ENCODE measurements around the gene MIDN.
"Not testable (repeated sequence)": the region's sequence is repeated elsewhere in the genome, so short reads cannot be mapped to it uniquely, and the experiment has no call there.

The MIDN gene

DNA sequence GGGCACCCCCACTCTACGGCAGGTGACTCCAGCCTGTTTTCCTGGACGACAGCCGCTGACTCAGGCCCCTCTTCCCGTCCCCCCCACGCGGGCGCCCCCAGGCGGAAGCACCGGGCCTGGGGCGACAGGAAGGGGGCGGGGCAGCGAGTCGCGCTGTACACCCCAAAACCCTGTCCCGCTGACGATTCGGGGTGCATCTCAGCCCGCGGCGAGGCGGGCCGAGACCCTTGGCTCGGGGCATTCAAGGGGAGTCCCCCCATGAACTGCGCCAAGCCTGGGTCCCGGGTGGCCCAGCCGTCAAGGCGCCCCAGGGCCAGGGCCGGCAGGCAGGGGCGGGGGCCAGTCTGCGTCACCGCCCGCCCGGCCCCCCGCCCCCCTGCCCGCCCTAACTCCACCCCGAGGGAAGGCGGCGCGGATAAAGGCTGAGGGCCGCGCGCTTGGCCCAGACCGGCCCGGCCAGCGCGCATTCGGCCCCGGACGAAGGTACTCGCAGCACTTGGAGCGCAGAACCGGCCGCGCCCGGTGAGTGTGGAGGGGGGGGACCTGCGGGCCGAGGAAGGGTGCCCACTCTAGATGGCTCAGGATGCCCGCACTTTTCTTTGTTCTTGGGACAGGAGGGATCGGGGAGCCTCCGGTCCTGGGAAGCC, at the start of gene MIDN:
TSS of gene MIDN (plus strand) at position 445 of the 647 bp plus-strand sequence. CDS start 1,714 bp downstream, outside the sequence.
- DNase-seq (ENCODE audit: low spot score): peak; percentile 81

DNA sequence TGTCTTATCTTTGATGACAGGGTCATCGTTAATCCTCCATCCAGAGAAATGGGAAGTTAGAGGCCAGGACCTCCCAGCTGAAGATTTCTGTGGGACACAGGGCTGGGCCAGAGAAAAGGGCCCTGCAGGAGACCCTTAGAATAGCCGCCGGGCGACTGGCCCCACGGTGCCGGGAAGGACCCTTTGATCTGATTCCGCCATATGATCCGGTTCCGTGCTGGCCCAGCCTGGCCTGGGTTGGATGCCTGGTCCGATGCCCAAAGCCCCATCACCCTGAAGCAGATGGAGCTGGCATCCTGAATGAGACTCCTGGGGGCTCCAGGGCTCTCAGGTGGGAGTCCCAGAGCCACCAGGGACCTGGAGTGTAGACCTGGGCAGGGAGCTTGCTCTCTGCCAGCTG, 48.9 kb upstream of the MIDN start:
- no peak for DNase-seq (ENCODE audit: low spot score)

DNA sequence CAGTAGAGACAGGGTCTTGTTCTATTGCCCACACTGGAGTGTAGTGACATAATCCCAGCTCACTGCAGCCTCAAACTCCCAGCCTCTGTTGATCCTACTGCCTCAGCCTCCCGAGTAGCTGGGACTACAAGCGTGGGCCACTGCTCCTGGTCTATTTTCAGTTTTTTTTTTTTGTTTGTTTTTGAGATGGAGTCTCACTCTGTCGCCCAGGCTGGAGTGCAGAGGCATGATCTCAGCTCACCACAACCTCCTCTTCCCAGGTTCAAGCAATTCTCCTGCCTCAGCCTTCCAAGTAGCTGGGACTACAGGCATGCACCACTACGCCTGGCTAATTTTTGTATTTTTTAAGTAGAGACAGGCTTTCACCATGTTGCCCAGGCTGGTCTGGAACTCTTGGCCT, 47.8 kb upstream of the MIDN start:
- not testable (repeated sequence) for DNase-seq (ENCODE audit: low spot score)

DNA sequence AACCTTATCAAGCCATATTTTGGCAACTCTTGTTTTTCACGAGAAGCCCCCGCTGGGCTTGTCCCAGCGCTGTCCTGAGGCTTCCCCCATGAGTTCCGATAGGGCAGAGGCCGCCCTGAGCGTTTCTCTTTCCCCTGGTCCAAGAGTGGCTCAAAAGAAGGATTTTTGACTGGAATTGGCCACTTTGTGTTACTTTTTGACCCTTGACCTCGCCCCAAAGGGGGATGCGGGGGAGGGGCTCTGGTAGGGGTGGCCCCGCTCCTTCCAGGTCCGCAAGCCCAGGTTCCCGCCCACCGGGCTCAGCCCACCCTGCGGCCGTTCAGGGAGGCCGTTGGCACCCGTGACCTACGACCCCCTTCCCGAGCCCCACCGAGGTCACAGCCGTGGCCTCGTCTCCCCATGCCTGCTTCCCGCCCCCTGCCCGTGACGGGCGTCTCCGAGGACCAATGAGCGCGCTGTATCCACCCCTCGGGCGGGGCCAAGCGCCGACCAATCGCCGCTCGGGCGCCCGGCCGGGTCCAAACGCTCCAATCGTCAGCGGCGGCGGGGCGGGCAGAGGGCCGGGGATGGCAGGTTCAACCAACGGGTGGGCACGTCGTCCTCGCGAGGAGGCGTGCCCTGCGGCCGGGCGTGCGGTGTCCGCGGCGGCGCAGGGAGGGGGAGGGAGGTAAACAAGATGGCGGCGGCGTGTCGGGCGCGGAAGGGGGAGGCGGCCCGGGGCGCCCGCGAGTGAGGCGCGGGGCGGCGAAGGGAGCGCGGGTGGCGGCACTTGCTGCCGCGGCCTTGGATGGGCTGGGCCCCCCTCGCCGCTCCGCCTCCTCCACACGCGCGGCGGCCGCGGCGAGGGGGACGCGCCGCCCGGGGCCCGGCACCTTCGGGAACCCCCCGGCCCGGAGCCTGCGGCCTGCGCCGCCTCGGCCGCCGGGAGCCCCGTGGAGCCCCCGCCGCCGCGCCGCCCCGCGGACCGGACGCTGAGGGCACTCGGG, 43.0 kb upstream of the MIDN start, which contains the start of gene STK11:
TSS of gene STK11 (plus strand) at position 665 of the 986 bp plus-strand sequence. CDS start 1,136 bp downstream, outside the sequence.
- peak; percentile 100 for DNase-seq (ENCODE audit: low spot score)

DNA sequence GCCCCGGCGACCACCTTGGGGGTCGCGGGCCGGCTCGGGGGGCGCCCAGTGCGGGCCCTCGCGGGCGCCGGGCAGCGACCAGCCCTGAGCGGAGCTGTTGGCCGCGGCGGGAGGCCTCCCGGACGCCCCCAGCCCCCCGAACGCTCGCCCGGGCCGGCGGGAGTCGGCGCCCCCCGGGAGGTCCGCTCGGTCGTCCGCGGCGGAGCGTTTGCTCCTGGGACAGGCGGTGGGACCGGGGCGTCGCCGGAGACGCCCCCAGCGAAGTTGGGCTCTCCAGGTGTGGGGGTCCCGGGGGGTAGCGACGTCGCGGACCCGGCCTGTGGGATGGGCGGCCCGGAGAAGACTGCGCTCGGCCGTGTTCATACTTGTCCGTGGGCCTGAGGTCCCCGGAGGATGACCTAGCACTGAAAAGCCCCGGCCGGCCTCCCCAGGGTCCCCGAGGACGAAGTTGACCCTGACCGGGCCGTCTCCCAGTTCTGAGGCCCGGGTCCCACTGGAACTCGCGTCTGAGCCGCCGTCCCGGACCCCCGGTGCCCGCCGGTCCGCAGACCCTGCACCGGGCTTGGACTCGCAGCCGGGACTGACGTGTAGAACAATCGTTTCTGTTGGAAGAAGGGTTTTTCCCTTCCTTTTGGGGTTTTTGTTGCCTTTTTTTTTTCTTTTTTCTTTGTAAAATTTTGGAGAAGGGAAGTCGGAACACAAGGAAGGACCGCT, 42.1 kb upstream of the MIDN start:
- DNase-seq (ENCODE audit: low spot score): no peak

DNA sequence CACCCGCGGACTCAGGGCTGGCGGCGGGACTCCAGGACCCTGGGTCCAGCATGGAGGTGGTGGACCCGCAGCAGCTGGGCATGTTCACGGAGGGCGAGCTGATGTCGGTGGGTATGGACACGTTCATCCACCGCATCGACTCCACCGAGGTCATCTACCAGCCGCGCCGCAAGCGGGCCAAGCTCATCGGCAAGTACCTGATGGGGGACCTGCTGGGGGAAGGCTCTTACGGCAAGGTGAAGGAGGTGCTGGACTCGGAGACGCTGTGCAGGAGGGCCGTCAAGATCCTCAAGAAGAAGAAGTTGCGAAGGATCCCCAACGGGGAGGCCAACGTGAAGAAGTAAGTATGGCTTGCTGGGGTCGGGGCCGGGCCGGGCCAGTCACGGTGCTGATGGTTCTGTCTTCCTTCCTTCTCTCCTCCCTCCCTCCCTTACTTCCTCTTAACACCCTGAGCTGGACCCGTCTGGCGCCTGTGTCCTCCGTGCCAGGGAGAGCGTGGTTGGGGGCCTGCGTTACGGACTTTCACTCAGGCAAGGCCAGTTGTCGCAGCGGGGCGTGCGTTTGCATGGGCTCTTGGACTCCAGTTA, 41.4 kb upstream of the MIDN start:
- no peak for DNase-seq (ENCODE audit: low spot score)

DNA sequence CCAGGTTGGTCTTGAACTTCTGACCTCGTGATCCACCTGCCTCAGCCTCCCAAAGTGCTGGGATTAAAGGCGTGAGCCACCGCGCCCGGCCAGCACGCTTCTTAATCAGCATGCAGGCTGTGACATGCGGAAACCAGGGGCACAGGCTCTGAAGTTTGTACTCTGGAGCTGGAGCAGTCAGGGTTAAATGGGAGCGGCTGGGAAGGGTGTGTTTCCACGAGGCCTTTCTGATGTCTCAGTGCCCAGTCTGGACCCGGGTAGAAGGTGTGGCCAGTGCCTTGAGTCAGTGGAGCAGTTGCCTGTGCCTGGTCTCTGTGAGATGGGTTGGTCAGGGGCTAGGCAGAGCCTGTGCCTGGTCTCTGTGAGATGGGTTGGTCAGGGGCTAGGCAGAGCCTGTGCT, 39.6 kb upstream of the MIDN start:
- not testable (repeated sequence) for DNase-seq (ENCODE audit: low spot score)

DNA sequence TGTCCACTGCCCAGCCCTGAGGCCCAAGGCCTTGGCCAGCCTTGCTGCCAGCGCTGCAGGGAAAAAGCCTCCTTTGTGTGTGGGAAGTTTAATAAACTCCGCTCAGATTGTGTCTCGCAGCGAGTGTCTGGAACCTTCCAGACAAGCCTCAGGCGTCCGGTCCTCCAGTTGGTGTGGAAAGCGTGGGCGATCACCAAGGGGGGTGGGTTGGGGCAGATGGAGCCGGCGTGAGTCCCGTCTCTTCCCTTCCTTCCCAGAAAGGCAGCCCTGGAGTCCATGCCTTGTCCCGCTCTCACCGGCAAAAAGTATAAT, 38.2 kb upstream of the MIDN start:
- DNase-seq (ENCODE audit: low spot score): no peak

DNA sequence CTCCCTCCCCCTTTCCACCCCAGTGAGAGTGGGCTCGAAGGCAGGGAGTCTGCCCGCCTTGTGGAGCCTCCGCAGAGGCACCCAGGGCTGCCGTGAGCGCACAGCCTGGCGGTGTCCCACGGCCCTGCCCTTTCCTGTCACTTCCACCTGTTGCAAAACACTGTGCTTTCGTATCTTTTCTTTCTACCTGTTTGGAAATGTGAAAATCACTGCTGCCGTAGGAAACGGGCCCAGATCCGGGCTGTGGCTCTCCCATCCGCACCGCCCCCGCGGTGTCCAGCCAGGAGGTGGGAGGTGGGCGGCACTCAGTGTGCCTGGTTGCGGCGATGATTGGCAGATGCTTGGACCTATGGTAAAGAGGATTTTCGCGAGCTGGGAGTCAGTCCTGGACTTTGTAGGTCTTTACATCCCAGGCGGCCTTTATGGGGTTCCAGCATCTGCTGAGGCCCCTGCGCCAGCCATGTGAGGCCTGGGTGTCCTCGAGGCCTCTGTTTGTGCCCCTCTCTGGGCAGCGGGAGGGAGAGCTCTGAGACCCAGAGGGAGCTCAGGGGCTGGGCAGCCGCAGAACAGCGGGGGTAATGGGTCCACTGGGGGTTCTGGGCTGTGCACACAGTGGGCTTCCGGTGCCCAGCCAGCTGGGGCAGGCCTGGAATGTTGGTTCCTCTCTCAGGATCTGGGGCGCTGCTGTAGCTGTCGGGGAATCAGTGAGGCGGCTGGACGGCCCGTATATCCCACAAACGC, 36.7 kb upstream of the MIDN start:
- DNase-seq (ENCODE audit: low spot score): no peak

DNA sequence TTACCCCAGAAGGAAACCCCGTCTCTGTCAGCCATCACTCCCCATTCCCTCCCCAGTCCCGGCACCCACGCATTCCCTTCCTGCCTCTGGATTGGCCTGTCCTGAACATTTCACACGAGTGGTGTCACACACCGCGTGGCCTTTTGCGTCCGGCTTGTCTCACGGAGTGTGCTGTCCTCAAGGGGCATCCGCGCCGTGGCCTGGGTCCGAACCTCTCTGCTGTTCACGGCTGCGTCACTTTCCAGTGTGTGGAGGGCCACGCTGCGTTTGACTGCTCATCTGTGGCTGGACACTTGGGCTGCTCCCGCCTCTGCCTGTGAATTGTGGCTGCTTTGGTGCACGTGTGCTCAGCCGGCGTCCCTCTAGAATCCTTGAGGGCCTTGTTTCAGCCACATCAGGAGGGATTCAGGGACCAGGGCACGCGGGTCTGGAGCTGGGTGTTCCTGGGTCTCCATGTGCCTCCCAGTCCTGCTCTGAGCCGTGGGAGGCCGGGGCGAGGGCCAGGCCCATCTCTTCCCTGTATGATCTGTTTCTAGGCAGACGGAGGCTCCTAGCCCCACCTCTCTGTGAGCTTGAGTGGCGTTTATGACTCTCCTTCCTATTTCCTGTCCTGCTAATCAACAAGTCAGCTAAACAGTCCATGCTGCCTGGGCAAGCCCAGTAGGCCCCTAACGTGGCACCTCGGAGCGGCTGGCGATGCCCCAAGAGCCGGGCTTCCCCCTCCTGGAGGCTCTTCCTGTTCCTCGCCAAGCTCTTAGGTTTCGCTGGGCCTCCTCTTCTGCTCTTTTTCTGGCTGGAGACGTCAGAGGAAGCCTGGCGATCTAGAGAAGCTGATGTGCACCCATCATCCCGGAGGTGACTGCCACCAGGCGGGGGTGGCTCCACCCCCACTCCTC, 34.7 kb upstream of the MIDN start:
- DNase-seq (ENCODE audit: low spot score): peak; percentile 52

DNA sequence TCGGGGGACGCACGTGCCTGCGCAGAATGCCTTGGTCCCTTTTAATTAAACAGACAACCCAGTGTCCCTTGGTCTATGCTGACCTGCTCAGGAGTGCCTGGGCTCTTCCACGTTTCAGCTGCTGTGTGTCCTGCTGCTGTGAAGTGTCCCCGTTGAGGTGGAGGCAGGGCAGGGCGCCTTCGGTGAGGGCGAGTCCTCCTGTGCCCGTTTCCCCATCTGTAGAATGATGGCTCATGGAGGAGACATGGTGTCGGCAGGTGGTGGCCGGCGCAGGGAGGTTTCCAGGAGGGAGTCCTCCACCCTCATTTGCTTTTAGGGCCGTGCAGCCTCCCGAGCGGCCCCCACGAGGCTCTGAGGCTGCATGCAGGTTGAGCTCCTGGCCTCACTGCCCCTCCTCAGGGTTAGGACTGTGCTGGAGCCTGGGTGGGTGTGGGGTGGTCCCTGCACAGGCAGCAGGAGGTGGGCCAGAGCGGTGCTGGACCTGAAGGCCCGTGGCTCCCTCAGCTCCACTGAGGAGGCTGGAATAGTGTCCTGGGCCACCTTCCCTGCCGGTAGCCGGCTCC, 34.0 kb upstream of the MIDN start:
- no peak for DNase-seq (ENCODE audit: low spot score)

DNA sequence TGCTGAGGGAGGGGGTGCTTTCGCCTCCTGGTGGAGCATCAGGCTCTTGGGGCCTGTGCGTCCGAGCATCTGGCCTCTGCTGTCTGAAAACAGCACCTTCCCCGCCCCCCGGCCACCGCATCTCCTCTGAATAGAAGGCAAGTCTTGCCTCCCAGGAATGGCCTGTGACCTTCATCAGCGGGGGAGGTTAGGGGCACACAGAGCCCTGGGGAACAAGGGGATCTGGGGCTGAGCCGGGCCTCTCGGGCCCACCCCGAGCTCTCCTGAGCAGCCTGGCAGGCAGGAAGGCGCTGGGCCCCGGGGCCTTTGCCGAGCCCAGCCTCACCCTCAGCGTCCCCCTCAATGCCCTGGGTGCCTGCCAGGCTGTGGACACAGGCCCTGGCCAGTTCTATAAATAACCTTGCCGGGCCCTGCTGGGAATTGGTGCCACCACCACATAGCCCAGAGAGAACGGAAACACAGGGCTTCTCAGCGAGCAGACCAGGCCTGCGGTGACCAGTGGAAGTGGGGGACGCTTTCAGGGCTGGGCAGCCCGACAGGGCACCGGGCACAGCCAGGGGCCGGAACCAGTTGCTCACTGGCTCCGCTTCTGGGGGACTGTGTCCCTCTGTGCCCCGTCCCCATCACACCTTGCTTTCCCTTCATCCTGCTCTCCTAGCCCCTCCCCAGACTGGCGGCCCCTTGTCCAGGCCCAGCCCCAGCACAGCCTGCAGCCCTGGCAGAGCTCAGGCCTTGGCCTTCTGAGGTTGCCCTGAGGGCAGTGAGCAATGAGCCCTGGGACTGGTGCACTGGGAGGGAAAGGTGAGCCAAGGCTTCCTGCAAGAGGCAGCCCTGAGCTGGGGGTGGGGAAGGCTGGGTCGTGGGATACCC, 33.3 kb upstream of the MIDN start:
- peak; percentile 63 for DNase-seq (ENCODE audit: low spot score)

DNA sequence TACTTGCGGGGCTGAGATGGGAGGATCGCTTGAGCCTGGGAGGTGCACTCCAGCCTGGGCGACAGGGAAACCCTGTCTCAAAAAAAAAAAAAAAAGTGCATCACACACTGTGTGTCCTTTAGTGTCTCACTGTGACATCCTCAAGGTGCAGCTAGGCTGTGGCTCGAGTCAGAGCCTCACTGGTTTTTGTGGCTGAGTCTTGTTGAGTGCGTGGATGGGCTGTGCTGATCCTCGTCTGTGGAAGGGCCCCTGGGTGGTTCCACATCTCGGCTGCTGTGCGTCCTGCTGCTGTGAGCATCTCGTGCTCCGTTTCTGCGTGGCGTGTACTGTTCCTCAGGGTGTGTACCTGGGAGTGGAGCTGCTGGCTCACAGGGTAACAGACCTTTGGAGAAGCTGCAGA, 31.6 kb upstream of the MIDN start:
- DNase-seq (ENCODE audit: low spot score): no peak

DNA sequence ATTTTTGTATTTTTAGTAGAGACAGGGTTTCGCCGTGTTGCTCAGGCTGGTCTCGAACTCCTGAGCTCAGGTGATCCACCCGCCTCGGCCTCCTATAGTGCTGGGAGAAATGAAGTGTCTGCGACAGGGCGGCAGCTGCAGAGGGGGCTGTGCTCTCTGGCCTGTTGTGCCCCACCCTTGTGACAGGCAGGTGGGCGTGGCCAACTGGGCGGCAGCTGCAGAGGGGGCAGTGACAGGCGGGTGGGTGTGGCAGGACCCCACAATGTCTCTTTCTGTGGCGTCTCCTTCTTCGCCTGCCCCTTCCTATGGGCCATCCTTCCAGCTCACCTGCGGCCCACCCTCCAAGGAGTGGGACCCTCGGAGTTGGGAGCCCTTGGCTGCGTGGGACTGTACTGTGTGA, 31.0 kb upstream of the MIDN start:
- no peak for DNase-seq (ENCODE audit: low spot score)

DNA sequence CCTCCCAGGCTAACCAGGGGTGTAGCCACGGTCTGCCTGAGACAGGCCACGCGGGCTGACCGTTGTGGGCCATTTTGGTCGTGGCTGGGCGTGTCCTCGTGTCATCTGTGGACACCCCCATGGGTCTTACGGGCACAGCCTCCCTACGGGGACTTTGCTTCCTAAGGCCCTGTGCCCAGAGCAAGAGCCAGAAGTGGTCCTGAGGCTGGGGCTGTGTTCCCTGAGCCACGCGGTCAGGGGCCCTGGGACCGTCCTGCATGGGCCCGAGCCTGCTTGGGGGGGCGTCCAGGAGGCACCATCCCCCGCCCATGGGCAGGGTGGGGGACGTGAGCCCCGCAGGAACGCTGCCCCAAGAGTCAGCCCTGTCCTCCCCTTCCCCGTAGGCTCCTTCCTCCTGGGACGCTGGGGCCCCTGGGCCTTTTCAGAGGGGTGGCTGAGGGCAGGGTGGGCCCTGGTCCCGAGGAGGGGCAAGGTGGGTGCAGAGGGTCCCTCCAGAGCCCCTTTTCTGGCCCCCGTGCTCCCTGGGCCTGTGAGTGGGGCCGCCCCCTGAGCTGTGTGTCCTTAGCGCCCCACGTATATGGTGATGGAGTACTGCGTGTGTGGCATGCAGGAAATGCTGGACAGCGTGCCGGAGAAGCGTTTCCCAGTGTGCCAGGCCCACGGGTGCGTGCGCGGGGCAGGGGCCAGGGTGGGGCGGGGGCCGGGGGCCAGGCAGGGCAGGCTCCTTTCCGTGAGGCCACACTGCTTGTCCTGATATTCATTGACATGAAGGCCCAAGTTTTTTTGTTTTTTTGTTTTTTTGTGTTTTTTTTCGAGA, 29.4 kb upstream of the MIDN start:
- DNase-seq (ENCODE audit: low spot score): no peak

DNA sequence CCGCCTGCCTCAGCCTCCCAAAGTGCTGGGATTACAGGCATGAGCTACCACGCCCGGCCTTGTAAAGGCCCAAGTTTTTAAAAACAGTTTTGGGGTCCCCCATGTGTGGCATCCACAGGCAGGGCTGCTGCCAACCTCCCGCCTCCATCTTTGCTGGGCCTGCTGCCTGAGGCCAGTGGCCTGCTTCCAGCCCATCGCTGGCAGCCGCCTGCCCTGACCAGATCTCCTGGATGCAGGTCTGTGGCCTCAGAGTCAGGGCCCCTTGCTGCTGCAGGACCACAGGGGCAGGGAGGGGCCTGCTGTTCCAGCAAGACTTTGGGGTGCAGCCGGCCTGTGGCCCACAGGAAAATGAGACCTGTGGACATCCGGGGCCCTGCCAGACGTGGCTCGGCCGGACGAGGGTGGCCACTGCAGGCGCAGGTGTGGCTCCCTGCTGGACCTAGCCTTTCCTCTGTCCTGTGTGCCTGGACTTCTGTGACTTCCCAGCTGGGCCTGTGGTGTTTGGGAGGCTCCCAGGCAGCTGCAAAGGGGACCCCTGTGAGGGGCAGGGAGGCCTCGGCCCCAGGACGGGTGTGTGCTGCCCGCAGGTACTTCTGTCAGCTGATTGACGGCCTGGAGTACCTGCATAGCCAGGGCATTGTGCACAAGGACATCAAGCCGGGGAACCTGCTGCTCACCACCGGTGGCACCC, 28.5 kb upstream of the MIDN start:
- DNase-seq (ENCODE audit: low spot score): no peak

DNA sequence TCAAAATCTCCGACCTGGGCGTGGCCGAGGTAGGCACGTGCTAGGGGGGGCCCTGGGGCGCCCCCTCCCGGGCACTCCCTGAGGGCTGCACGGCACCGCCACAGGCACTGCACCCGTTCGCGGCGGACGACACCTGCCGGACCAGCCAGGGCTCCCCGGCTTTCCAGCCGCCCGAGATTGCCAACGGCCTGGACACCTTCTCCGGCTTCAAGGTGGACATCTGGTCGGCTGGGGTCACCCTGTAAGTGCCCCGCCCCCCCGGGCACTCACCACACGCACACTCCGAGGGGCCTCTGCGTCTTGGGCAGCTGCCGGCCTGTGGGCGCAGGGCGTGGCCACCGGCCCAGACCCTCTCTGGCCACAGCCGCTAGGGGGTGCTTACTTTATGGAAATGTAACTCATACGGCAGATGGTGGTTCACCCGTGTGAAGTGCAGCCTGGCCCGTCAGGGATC, 27.9 kb upstream of the MIDN start:
- no peak for DNase-seq (ENCODE audit: low spot score)
